Thoracic aorta (tissue), 2 donors: ENCODE results near the gene EIF3A. TPM values are rescaled to one million over a fixed set of nuclear protein-coding genes. Genes with fewer than 3 reads are reported as not detected.

Experiments
- ATAC-seq: fragments of 150-250 bp; one replicate; pipeline ENCODE4 v1.8.0; 2017; ENCODE audit warnings: low read depth; ENCODE audit not compliant: insufficient number of reproducible peaks, low FRiP score
- DNase-seq: peaks from one replicate; pipeline ENCODE4 v3.0.0-alpha.2; 2020; ENCODE audit warnings: low spot score
- H3K27ac ChIP-seq, 2 donors: fragments of 200-600 bp; sonication (generic); 1 replicate in 1 of 2; 2 replicates in 1 of 2; pipeline ENCODE4 v1.5.1; 2016; ENCODE audit warnings: mild to moderate bottlenecking in 2 of 2, moderate library complexity in 2 of 2
- H3K27me3 ChIP-seq: fragments of 200-600 bp; sonication (generic); replicated peaks from 2 replicates; pipeline ENCODE4 v1.6.0; 2016; ENCODE audit warnings: mild to moderate bottlenecking; ENCODE audit not compliant: insufficient read depth
- H3K36me3 ChIP-seq: fragments of 200-600 bp; sonication (generic); one replicate; pipeline ENCODE4 v1.5.1; 2016
- H3K4me1 ChIP-seq, 2 donors: fragments of 200-600 bp; sonication (generic); 1 replicate in 1 of 2; 2 replicates in 1 of 2; pipeline versions ENCODE4 v1.5.1 to v1.6.0; 2016; ENCODE audit warnings: low read depth in 2 of 2, mild to moderate bottlenecking in 1 of 2; ENCODE audit not compliant: control insufficient read depth in 1 of 2
- H3K4me3 ChIP-seq: fragments of 200-600 bp; sonication (generic); 2 replicates; pipeline ENCODE4 v1.5.1; 2016; ENCODE audit warnings: mild to moderate bottlenecking
- H3K9me3 ChIP-seq: fragments of 200-600 bp; sonication (generic); 2 replicates; pipeline ENCODE4 v1.5.1; 2016
- total RNA-seq, 2 donors: library from RNA; depleted of rRNA; stranded (reverse); fragments of >200 nt; gene quantifications; one replicate each; pipeline versions ENCODE4 v1.1.0 to v1.2.3, GENCODE V29; 2016
- TF ChIP-seq, protein P1 (sequence below): fragments of 200-600 bp; sonication (generic); IDR thresholded peaks from one replicate; pipeline ENCODE4 v1.5.1; 2019; ENCODE audit warnings: antibody characterized with exemption

EIF3A gene
- total RNA-seq, 2 donors from 2014 or later: 70.8 to 135 TPM

- Histone ChIP-seq H3K4me1 (peaks cover 0 to 8% of the 10 kb centered on the region in 2 donors), H3K27me3 (no peaks in the 10 kb centered on the region), H3K4me3 (no peak overlapping the region), H3K36me3 (peaks cover 55% of the 10 kb centered on the region), H3K27ac (no peak overlapping the region), H3K9me3 (no peaks in the 10 kb centered on the region)
- no peak for ATAC-seq
- no peak for DNase-seq
- TF ChIP-seq, protein P1, sequence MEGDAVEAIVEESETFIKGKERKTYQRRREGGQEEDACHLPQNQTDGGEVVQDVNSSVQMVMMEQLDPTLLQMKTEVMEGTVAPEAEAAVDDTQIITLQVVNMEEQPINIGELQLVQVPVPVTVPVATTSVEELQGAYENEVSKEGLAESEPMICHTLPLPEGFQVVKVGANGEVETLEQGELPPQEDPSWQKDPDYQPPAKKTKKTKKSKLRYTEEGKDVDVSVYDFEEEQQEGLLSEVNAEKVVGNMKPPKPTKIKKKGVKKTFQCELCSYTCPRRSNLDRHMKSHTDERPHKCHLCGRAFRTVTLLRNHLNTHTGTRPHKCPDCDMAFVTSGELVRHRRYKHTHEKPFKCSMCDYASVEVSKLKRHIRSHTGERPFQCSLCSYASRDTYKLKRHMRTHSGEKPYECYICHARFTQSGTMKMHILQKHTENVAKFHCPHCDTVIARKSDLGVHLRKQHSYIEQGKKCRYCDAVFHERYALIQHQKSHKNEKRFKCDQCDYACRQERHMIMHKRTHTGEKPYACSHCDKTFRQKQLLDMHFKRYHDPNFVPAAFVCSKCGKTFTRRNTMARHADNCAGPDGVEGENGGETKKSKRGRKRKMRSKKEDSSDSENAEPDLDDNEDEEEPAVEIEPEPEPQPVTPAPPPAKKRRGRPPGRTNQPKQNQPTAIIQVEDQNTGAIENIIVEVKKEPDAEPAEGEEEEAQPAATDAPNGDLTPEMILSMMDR: no peak
These were observed 10.0 kb downstream of the EIF3A start for GRCh38 chr10:119070395-119071165.

DNA sequence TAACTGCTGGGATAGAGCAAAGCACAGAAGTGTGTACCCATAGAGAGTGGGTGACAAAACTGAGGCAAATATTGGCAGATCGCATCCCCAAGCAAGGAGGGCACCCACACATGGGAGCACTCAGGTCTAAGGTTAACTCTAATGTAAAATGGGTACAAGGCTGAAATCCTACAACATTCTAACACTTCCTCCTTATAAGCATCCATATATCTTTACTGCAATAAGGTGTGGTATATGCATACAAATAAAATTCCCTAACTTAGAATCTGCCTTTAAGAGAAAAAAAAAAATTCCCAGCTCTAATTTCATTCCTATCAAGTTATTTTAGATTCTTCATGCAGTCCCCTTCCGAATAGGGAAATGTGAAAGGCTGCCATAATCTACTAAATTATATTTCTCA, 18.7 kb downstream of the EIF3A start:
- no peaks in the 10 kb centered on the region for H3K4me1 ChIP-seq
- no peaks in the 10 kb centered on the region for H3K27me3 ChIP-seq
- no peak overlapping the region for H3K27ac ChIP-seq
- TF ChIP-seq, protein P1: no peak
- H3K4me3 ChIP-seq: no peak overlapping the region
- no peaks in the 10 kb centered on the region for H3K9me3 ChIP-seq
- ATAC-seq (no peak), DNase-seq (no peak)
- peaks cover 62% of the 10 kb centered on the region for H3K36me3 ChIP-seq

GRCh38 chr10:119061352-119061751, 19.3 kb downstream of the EIF3A start:
- ATAC-seq (no peak), DNase-seq (no peak)
- Histone ChIP-seq H3K27me3 (no peaks in the 10 kb centered on the region), H3K4me1 (no peaks in the 10 kb centered on the region), H3K9me3 (no peaks in the 10 kb centered on the region), H3K36me3 (peaks cover 60% of the 10 kb centered on the region), H3K27ac (no peak overlapping the region), H3K4me3 (no peak overlapping the region)
- TF ChIP-seq, protein P1: no peak

GRCh38 chr10:119060107-119060506, 20.5 kb downstream of the EIF3A start:
- Histone ChIP-seq H3K4me1 (no peaks in the 10 kb centered on the region), H3K36me3 (peaks cover 58% of the 10 kb centered on the region), H3K27me3 (no peaks in the 10 kb centered on the region), H3K9me3 (no peaks in the 10 kb centered on the region), H3K27ac (no peak overlapping the region), H3K4me3 (no peak overlapping the region)
- ATAC-seq: no peak
- no peak for DNase-seq
- TF ChIP-seq, protein P1: no peak

GRCh38 chr10:119059557-119059956, 21.1 kb downstream of the EIF3A start:
- Histone ChIP-seq H3K27ac (no peak overlapping the region), H3K36me3 (peaks cover 58% of the 10 kb centered on the region), H3K4me1 (no peaks in the 10 kb centered on the region), H3K27me3 (no peaks in the 10 kb centered on the region), H3K4me3 (no peak overlapping the region), H3K9me3 (no peaks in the 10 kb centered on the region)
- no peak for ATAC-seq
- DNase-seq: no peak
- TF ChIP-seq, protein P1: no peak
